ENCODE results near the gene TDRD9.

DNA sequence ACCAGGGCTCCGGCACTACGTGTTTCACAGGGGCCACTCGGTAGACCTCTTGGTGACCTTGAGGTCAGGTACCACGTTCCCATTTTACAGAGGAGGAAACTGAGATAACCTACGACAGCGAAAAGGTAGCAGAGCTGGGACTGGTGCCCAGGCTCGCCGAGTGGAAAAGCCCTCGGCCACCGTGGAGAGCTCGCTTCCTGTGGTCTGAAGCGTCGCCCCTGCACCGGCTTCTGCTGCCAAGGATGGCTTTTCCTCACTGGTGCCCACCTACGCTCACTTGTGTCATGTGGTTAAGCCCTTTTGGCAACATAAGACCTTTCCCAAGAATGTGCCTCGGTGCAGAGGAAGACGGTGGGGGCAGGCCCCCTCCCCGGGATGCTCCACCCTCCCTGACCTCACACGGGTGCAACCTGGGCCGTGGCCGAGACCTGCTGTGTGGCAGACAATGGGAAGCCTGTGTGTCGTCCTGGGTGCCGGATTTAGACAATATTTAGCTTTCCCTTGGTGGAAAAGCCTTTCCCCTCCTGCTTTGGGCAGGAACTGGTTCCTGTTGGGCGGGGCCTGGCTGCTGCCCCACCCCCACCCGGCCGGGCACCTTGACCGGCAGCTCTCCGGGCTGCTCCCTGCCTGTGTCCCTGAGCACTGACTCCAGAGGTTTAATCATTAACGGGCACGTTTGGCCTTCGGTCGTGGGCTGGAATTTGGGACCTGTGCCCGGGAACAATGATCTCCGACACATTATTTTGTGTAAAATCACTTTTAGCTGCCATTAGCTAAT is 48.5 kb upstream of the TDRD9 start:
- TF ChIP-seq JUNB (IDR thresholded peaks at IDR 0.05; ENCODE audit: unreplicated experiment) (no peak), EZH2 (IDR thresholded peaks at IDR 0.05; ENCODE audit: low read depth, unreplicated experiment) (no peak), POLR2AphosphoS5 (IDR thresholded peaks at IDR 0.05; ENCODE audit: low read depth) (no peak), EZH2phosphoT487 (IDR thresholded peaks at IDR 0.05; ENCODE audit: unreplicated experiment) (no peak), NANOG (IDR thresholded peaks at IDR 0.05; ENCODE audit: borderline replicate concordance) (no peak), CREB1 (CRISPR knock-in tag; IDR thresholded peaks at IDR 0.05; ENCODE audit: low read depth) (no peak), ZNF114 (CRISPR knock-in tag; IDR thresholded peaks at IDR 0.05) (no peak), ZNF331 (CRISPR knock-in tag; IDR thresholded peaks at IDR 0.05; ENCODE audit: low read depth) (no peak)
- TF ChIP-seq, protein P1, sequence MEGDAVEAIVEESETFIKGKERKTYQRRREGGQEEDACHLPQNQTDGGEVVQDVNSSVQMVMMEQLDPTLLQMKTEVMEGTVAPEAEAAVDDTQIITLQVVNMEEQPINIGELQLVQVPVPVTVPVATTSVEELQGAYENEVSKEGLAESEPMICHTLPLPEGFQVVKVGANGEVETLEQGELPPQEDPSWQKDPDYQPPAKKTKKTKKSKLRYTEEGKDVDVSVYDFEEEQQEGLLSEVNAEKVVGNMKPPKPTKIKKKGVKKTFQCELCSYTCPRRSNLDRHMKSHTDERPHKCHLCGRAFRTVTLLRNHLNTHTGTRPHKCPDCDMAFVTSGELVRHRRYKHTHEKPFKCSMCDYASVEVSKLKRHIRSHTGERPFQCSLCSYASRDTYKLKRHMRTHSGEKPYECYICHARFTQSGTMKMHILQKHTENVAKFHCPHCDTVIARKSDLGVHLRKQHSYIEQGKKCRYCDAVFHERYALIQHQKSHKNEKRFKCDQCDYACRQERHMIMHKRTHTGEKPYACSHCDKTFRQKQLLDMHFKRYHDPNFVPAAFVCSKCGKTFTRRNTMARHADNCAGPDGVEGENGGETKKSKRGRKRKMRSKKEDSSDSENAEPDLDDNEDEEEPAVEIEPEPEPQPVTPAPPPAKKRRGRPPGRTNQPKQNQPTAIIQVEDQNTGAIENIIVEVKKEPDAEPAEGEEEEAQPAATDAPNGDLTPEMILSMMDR (conservative IDR thresholded peaks at IDR 0.05; ENCODE audit: low read depth in 2 of 2): no peak
- TF ChIP-seq, protein P2, sequence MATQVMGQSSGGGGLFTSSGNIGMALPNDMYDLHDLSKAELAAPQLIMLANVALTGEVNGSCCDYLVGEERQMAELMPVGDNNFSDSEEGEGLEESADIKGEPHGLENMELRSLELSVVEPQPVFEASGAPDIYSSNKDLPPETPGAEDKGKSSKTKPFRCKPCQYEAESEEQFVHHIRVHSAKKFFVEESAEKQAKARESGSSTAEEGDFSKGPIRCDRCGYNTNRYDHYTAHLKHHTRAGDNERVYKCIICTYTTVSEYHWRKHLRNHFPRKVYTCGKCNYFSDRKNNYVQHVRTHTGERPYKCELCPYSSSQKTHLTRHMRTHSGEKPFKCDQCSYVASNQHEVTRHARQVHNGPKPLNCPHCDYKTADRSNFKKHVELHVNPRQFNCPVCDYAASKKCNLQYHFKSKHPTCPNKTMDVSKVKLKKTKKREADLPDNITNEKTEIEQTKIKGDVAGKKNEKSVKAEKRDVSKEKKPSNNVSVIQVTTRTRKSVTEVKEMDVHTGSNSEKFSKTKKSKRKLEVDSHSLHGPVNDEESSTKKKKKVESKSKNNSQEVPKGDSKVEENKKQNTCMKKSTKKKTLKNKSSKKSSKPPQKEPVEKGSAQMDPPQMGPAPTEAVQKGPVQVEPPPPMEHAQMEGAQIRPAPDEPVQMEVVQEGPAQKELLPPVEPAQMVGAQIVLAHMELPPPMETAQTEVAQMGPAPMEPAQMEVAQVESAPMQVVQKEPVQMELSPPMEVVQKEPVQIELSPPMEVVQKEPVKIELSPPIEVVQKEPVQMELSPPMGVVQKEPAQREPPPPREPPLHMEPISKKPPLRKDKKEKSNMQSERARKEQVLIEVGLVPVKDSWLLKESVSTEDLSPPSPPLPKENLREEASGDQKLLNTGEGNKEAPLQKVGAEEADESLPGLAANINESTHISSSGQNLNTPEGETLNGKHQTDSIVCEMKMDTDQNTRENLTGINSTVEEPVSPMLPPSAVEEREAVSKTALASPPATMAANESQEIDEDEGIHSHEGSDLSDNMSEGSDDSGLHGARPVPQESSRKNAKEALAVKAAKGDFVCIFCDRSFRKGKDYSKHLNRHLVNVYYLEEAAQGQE (IDR thresholded peaks at IDR 0.05; ENCODE audit: unreplicated experiment): no peak
- TF ChIP-seq, protein P3, sequence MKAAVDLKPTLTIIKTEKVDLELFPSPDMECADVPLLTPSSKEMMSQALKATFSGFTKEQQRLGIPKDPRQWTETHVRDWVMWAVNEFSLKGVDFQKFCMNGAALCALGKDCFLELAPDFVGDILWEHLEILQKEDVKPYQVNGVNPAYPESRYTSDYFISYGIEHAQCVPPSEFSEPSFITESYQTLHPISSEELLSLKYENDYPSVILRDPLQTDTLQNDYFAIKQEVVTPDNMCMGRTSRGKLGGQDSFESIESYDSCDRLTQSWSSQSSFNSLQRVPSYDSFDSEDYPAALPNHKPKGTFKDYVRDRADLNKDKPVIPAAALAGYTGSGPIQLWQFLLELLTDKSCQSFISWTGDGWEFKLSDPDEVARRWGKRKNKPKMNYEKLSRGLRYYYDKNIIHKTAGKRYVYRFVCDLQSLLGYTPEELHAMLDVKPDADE (IDR thresholded peaks at IDR 0.05): no peak
- TF ChIP-seq, protein P4, sequence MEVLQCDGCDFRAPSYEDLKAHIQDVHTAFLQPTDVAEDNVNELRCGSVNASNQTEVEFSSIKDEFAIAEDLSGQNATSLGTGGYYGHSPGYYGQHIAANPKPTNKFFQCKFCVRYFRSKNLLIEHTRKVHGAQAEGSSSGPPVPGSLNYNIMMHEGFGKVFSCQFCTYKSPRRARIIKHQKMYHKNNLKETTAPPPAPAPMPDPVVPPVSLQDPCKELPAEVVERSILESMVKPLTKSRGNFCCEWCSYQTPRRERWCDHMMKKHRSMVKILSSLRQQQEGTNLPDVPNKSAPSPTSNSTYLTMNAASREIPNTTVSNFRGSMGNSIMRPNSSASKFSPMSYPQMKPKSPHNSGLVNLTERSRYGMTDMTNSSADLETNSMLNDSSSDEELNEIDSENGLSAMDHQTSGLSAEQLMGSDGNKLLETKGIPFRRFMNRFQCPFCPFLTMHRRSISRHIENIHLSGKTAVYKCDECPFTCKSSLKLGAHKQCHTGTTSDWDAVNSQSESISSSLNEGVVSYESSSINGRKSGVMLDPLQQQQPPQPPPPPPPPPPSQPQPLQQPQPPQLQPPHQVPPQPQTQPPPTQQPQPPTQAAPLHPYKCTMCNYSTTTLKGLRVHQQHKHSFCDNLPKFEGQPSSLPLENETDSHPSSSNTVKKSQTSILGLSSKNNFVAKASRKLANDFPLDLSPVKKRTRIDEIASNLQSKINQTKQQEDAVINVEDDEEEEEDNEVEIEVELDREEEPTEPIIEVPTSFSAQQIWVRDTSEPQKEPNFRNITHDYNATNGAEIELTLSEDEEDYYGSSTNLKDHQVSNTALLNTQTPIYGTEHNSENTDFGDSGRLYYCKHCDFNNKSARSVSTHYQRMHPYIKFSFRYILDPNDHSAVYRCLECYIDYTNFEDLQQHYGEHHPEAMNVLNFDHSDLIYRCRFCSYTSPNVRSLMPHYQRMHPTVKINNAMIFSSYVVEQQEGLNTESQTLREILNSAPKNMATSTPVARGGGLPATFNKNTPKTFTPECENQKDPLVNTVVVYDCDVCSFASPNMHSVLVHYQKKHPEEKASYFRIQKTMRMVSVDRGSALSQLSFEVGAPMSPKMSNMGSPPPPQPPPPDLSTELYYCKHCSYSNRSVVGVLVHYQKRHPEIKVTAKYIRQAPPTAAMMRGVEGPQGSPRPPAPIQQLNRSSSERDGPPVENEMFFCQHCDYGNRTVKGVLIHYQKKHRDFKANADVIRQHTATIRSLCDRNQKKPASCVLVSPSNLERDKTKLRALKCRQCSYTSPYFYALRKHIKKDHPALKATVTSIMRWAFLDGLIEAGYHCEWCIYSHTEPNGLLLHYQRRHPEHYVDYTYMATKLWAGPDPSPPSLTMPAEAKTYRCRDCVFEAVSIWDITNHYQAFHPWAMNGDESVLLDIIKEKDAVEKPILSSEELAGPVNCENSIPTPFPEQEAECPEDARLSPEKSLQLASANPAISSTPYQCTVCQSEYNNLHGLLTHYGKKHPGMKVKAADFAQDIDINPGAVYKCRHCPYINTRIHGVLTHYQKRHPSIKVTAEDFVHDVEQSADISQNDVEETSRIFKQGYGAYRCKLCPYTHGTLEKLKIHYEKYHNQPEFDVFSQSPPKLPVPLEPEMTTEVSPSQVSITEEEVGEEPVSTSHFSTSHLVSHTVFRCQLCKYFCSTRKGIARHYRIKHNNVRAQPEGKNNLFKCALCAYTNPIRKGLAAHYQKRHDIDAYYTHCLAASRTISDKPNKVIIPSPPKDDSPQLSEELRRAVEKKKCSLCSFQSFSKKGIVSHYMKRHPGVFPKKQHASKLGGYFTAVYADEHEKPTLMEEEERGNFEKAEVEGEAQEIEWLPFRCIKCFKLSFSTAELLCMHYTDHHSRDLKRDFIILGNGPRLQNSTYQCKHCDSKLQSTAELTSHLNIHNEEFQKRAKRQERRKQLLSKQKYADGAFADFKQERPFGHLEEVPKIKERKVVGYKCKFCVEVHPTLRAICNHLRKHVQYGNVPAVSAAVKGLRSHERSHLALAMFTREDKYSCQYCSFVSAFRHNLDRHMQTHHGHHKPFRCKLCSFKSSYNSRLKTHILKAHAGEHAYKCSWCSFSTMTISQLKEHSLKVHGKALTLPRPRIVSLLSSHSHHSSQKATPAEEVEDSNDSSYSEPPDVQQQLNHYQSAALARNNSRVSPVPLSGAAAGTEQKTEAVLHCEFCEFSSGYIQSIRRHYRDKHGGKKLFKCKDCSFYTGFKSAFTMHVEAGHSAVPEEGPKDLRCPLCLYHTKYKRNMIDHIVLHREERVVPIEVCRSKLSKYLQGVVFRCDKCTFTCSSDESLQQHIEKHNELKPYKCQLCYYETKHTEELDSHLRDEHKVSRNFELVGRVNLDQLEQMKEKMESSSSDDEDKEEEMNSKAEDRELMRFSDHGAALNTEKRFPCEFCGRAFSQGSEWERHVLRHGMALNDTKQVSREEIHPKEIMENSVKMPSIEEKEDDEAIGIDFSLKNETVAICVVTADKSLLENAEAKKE (CRISPR knock-in tag; IDR thresholded peaks at IDR 0.05): no peak

Measured in GM23338 (cell line).